Right cardiac atrium (tissue), 5 donors: ENCODE measurements around the gene TRAPPC4. TPM values are rescaled to one million over a fixed set of nuclear protein-coding genes. Genes with fewer than 3 reads are reported as not detected.
"Not testable (repeated sequence)": the region's sequence is repeated elsewhere in the genome, so short reads cannot be mapped to it uniquely, and the experiment has no call there.

Experiments
- ATAC-seq, 2 donors: fragments of 200-7000 bp; cut with Tn5 transposase; one replicate each; pipeline versions ENCODE4 v1.8.0 to v1.9.1; 2020; ENCODE audit warnings: moderate library complexity in 2 of 2, mild to moderate bottlenecking in 1 of 2
- DNase-seq, 3 donors: peaks; one replicate each; pipeline ENCODE4 v3.0.0-alpha.2; 2020
- H3K27ac ChIP-seq: one replicate; pipeline ENCODE4 v1.5.1; 2013; ENCODE audit warnings: mild to moderate bottlenecking, low read length, control low read depth, moderate library complexity
- H3K27me3 ChIP-seq: one replicate; pipeline ENCODE4 v1.6.1; 2013; ENCODE audit not compliant: control insufficient read depth, insufficient read depth
- H3K4me1 ChIP-seq: one replicate; pipeline ENCODE4 v1.6.1; 2013; ENCODE audit warnings: low read length; ENCODE audit not compliant: control insufficient read depth, insufficient read depth
- H3K4me3 ChIP-seq: one replicate; pipeline ENCODE4 v1.5.1; 2013; ENCODE audit warnings: low read length, control low read depth
- H3K9me3 ChIP-seq: one replicate; pipeline ENCODE4 v1.6.1; 2013; ENCODE audit warnings: low read length; ENCODE audit not compliant: control insufficient read depth
- WGBS: extraction: QIAGEN DNeasy Blood & Tissue Kit; methylation state at CpG from one replicate; pipeline ENCODE4 v1.1.7; 2013; 5-methylcytosine and 5-hydroxymethylcytosine counted together
- intact Hi-C, 4 donors: fragments of 100-400 bp; cut with DNase I; formaldehyde crosslinking; loops; one replicate each; pipeline versions ENCODE4 v1.11.0 to v1.14.0; 2022 to 2023
- polyA plus RNA-seq: library from polyadenylated mRNA; stranded (reverse); fragments of 200-250 nt; gene quantifications from one replicate; pipeline ENCODE4 v1.2.3, GENCODE V29; 2013
- total RNA-seq, 4 donors: library from RNA; stranded (reverse); fragmentation: NEBNext Ultra II Directional; extraction: Animal tissue kit (Norgen Biotek cat#: 25700); gene quantifications; one replicate each; pipeline ENCODE4 v1.2.1, GENCODE V29; 2021
- donor health status: healthy with polysubstance abuse.
- donor health status: DM: no; HTN: yes; CAD: no.
- donor health status: DM: no; HTN: no; CAD: no.
- donor health status: DM: no; HTN: yes; CAD: no; lungs with severe emphysema.
- donor health status: DM: yes; HTN: yes; CAD: no.

Gene TRAPPC4
- total and polyA plus RNA-seq, 5 donors = 31.4 to 44.6 (median 36.2) TPM

DNA sequence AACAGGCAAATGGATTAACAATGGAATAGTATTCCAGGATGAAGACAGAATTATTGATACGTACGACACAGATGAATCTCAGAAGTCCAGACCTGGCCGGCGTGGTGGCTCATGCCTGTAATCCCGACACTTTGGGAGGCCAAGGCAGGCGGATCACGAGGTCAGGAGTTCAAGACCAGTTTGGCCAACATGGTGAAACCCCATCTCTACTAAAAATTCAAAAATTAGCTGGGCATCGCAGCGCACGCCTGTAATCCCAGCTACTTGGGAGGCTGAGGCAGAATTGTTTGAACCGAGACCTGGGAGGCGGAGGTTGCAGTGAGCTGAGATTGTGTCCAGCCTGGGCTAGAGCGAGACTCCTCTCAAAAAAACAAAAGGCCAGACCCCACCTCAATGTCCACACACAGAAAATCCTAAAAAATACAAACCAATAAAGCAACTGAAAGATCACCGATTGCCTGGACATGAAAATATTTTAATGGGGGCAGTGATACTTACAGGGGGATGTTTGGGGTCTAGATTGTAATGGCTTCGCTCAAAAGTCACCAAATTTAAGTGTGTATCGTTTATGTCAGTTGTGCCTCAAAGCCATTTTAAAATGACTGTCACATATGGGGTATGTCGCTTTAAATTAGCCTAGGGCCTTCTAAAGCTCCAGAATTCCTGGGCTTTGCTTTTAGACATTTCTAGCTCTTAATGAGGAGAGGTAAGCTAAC is 4.2 kb upstream of the TRAPPC4 start:
- H3K27me3 ChIP-seq = no peaks in the 10 kb centered on the region
- no peak for ATAC-seq
- H3K27ac ChIP-seq = no peak overlapping the region
- intact Hi-C loops = no loop called here
- H3K4me3 ChIP-seq = no peak overlapping the region
- 94% methylated on average over 17 of the region's 17 CpGs for WGBS
- H3K4me1 ChIP-seq = peaks cover 3% of the 10 kb centered on the region
- no peaks in the 10 kb centered on the region for H3K9me3 ChIP-seq
- DNase-seq = no peak

DNA sequence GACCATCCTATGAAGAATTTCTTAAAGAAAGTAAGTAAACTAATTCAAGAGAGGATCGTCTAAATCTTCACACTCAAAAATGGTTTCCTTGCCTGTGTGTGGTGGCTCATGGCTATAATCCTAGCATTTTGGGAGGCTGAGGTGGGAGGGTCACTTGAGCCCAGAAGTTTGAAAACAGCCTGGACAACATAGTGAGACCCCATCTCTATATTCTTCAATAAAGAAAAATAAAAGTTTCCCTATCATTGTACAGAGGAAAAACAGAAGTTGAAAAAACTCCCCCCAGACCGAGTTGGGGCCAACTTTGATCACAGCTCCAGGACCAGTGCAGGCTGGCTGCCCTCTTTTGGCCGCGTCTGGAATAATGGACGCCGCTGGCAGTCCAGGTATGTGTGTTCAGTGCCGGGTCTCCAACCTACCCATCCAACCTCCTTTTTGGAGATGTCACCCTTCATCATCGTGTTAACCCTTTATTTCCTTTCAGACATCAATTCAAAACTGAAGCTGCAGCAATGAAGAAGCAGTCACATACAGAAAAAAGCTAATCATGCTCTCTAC is 3.4 kb upstream of the TRAPPC4 start:
- H3K4me3 ChIP-seq = no peak overlapping the region
- 66% methylated on average over 8 of the region's 8 CpGs for WGBS

DNA sequence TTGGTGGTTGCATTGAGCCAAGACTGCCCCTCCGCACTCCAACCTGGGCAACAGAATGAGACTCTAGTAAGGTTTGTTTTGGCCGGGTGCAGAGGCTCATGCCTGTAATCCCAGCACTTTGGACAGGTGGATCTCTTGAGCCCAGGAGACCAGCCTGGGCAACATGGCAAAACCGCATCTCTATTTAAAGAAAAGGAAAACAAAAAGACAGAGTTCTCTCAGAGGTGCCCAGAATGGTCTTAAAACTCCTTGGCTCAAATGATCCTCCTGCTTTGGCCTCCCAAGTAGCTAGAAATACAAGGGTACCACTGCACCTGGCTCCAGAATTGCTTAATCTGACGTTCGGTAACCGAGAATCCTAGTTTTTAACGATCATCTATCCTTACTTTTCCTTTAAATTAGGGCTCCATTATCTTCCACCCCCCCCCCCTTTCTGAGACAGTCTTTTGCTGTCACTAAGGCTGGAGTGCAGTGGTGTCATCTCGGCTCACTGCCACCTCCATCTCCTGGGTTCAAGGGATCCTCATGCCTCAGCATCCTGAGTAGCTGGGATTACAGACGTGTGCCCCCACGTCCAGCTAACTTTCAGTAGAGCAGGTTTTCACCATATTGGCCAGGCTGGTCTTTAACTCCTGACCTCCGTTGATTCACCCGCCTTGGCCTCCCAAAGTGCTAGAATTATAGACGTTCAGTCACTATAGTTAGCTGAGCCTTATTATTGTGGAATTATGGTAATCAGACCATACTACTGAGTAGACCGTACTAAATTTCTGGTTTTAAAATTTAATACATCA is 2.2 kb upstream of the TRAPPC4 start:
- Histone ChIP-seq H3K9me3 (no peaks in the 10 kb centered on the region), H3K4me1 (peaks cover 5% of the 10 kb centered on the region), H3K4me3 (no peak overlapping the region), H3K27ac (no peak overlapping the region), H3K27me3 (no peaks in the 10 kb centered on the region)
- WGBS = 74% methylated on average over 14 of the region's 14 CpGs
- ATAC-seq = no peak
- intact Hi-C loops = no loop called here
- DNase-seq = no peak

More for the DNA sequence above, 3.4 kb upstream of the TRAPPC4 start:
- Histone ChIP-seq H3K9me3 (no peaks in the 10 kb centered on the region), H3K4me1 (peaks cover 5% of the 10 kb centered on the region), H3K27me3 (no peaks in the 10 kb centered on the region), H3K27ac (no peak overlapping the region)
- DNase-seq = no peak
- intact Hi-C loops = no loop called here
- no peak for ATAC-seq

DNA sequence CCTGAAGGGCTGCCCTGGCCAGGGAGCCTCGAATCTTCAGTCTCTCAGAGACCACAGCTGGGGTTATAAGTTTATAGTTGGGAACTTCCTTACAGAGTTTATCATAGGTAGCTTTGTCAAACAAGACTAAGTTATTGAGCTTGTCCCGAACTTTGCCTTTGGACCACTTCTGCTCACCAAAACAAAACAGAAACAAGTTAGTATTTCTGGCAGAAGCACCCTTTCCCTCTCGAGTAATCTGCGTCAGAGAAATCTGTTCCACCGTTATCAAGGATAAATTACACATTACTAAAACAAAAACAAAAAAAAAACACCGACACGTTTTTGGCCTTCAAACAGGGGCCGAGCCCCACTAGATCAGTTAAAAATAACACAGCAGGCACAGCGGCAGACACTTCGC is 1.2 kb upstream of the TRAPPC4 start:
- DNase-seq, H3K9me3 ChIP-seq, H3K4me1 ChIP-seq, ATAC-seq, H3K27me3 ChIP-seq, intact Hi-C loops, H3K27ac ChIP-seq: not testable (repeated sequence)
- 5% methylated on average over 10 of the region's 10 CpGs for WGBS
- H3K4me3 ChIP-seq = peak overlapping the region; percentile 81

DNA sequence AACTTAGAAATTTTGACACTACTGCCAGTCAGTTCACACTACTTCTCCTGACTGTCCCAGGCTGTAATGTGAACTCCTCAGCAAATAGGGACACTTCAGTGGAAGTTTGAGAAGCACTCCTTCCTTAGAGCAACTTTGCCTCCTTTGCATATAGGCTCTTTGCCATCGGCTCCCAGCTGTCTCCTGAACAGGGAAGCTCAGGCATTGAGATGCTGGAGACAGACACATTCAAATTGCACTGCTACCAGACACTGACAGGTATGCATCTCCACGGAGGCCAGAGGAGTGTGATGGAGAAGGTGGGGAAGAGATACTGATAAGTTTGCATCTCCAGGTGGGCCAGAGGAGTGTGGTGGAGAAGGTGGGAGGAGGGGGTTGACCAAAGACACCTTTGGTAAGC is 1.4 kb downstream of the TRAPPC4 start:
- intact Hi-C loops = loop anchor here in 1 of 4 donors (10.0 kb wide), 1 partner anchor 115 kb away; no protein-coding TSS in a partner anchor
- H3K4me1 ChIP-seq = peaks cover 8% of the 10 kb centered on the region
- ATAC-seq (no peak), DNase-seq (no peak)
- H3K27ac ChIP-seq = no peak overlapping the region
- peak overlapping the region; percentile 18 for H3K4me3 ChIP-seq
- H3K27me3 ChIP-seq = no peaks in the 10 kb centered on the region
- no peaks in the 10 kb centered on the region for H3K9me3 ChIP-seq
- WGBS = 49% methylated on average over 2 of the region's 2 CpGs

DNA sequence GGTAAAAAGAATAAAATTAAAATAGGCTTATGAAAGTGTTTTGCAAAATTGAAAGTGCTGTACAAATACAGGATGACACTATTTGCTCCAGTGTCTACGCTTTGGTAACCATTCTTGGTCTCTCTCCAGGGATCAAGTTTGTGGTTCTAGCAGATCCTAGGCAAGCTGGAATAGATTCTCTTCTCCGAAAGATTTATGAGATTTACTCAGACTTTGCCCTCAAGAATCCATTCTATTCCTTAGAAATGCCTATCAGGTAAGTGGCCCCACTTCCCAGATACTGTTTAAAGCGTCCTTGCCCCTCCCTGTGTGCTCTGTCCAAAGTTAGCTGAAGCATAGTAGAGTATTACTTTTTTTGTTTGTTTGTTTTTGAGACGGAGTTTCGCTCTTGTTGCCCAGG is 3.1 kb downstream of the TRAPPC4 start:
- WGBS = 88% methylated on average over 5 of the region's 5 CpGs
- no peak overlapping the region for H3K27ac ChIP-seq
- intact Hi-C loops = loop anchor here in 1 of 4 donors (10.0 kb wide), 1 partner anchor 117 kb away; no protein-coding TSS in a partner anchor
- H3K27me3 ChIP-seq = no peaks in the 10 kb centered on the region
- H3K4me3 ChIP-seq = no peak overlapping the region
- DNase-seq (no peak), ATAC-seq (no peak)
- H3K9me3 ChIP-seq = no peaks in the 10 kb centered on the region
- peaks cover 7% of the 10 kb centered on the region for H3K4me1 ChIP-seq

DNA sequence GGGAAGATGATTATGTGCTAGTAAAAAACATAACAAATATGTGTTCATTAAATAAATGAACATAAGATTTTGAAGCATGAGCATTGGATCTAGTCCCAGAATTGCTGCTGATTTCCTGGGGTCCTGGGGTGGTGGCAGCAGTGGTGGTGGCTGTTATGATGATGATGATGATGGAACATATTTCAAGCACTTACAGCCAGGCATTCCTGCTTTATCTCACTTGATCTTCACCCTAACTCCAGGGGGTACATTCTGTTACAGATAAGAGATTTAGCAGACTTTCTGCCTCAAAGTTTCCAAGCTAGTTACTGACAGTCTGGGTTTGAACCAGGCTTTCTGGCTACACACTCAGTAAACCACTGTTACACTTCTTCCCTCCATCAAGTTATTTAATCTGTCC is 5.2 kb downstream of the TRAPPC4 start:
- DNase-seq = no peak
- intact Hi-C loops = loop anchor here in 1 of 4 donors (10.0 kb wide), 1 partner anchor 119 kb away; no protein-coding TSS in a partner anchor
- Histone ChIP-seq H3K4me1 (peaks cover 6% of the 10 kb centered on the region), H3K27ac (no peak overlapping the region), H3K27me3 (no peaks in the 10 kb centered on the region), H3K4me3 (no peak overlapping the region), H3K9me3 (no peaks in the 10 kb centered on the region)
- no peak for ATAC-seq

DNA sequence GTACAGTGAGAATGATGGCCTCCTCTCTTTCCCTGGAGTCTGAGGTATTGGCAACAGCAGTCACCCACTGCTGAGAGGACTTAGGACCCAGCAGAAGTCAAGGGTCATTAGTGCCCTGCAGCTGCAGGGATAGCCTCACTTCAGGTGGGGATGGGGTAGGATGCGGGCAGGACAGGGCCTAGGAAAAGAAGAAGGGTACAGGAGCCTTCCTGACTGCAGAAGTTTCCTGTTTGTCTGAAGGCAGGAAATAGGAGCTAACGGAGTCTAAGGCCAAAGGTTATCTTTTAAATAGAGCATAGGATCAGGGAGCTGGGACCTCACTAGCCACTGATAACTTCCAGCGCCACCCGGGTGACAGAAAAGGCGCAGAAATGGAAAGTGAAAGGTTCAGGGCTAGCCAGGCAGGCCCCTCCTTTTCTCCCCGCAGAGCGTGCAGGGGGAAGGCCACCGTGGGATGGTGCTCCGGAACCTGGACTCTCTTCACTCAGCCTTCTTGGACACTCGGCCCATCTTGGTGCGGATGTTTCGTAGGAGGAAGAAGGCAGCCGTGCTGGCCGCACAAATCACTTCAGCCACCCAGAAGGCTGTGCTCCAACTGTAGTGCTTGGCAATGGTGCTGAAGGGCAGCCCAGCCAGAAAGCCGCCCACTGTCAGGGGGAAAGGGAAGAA is 6.0 kb downstream of the TRAPPC4 start:
- DNase-seq = no peak
- intact Hi-C loops = loop anchor here in 1 of 4 donors (10.0 kb wide), 1 partner anchor 120 kb away; no protein-coding TSS in a partner anchor
- WGBS = 43% methylated on average over 15 of the region's 15 CpGs
- peak; percentile 4 to 14 for ATAC-seq
- peaks cover 6% of the 10 kb centered on the region for H3K4me1 ChIP-seq
- peak overlapping the region; percentile 59 for H3K27ac ChIP-seq
- H3K9me3 ChIP-seq = no peaks in the 10 kb centered on the region
- no peak overlapping the region for H3K4me3 ChIP-seq
- H3K27me3 ChIP-seq = no peaks in the 10 kb centered on the region

DNA sequence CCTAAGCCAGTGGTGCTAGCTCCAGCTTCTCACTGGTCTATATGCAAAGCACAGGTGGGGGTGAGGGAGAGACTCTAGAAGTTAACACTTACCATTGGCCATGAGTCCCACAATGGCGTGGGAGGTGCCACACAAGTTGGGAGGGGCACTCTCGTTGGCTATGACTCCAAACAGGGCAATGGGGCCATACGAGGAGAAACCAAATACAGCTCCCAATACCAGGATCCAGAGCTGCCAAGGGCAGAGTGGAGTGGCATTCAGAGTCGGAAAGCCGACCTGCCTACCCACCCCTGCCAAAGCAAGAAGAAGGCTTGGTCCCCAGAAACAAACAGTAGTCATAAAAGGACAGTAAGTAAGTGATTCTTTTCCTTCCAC is 6.5 kb downstream of the TRAPPC4 start:
- H3K4me3 ChIP-seq = no peak overlapping the region
- peaks cover 4% of the 10 kb centered on the region for H3K4me1 ChIP-seq
- intact Hi-C loops = loop anchor here in 1 of 4 donors (10.0 kb wide), 1 partner anchor 120 kb away; no protein-coding TSS in a partner anchor
- no peaks in the 10 kb centered on the region for H3K27me3 ChIP-seq
- no peaks in the 10 kb centered on the region for H3K9me3 ChIP-seq
- WGBS = 67% methylated on average over 5 of the region's 5 CpGs
- ATAC-seq (peak; percentile 2 to 6), DNase-seq (no peak)
- peak overlapping the region; percentile 14 for H3K27ac ChIP-seq

DNA sequence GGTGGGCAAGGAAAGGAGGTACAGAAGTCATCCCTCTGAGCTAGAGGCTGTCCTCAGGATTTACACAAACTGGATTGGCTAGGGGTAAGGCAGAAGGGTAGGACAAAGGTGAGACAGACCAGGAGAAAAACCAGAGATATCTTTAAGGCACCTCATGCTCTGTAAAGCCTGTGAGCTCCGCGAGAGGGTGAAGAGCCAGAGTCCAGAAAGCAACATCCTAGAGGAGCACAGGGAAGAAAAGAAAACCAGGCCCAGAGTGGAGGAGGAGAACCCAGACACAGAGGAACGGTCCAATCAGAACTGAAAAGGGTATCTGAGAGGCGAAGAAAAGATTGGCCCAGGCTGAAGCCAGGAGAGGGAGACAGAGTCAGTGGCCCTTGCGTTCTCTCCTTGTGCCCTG is 7.0 kb downstream of the TRAPPC4 start:
- intact Hi-C loops = loop anchor here in 1 of 4 donors (10.0 kb wide), 1 partner anchor 121 kb away; no protein-coding TSS in a partner anchor
- Histone ChIP-seq H3K27ac (no peak overlapping the region), H3K9me3 (no peaks in the 10 kb centered on the region), H3K4me1 (peaks cover 4% of the 10 kb centered on the region), H3K27me3 (no peaks in the 10 kb centered on the region), H3K4me3 (no peak overlapping the region)
- WGBS = 86% methylated on average over 5 of the region's 5 CpGs
- ATAC-seq = no peak
- DNase-seq = no peak
